BLaER1 treated with 17β-estradiol and CSF1 and Interleukin-3, amounts not matched to agents 10 nM and 100 nM (cell line): Measurements from ENCODE around the gene OPCML.

Experiments used
- H3K27ac ChIP-seq, 11 experiments: shearing (Covaris generic); formaldehyde crosslinking; 2 replicates each; pipeline ENCODE4 v1.8.1; 2022
- H3K27me3 ChIP-seq, 11 experiments: shearing (Covaris generic); formaldehyde crosslinking; 2 replicates each; pipeline ENCODE4 v1.8.1; 2022
- H3K36me3 ChIP-seq, 11 experiments: shearing (Covaris generic); formaldehyde crosslinking; 2 replicates each; pipeline ENCODE4 v1.8.1; 2022
- H3K4me1 ChIP-seq, 10 experiments: shearing (Covaris generic); formaldehyde crosslinking; 2 replicates each; pipeline ENCODE4 v1.8.1; 2022
- H3K4me2 ChIP-seq, 11 experiments: shearing (Covaris generic); formaldehyde crosslinking; 2 replicates each; pipeline ENCODE4 v1.8.1; 2022
- H3K4me3 ChIP-seq, 10 experiments: shearing (Covaris generic); formaldehyde crosslinking; 2 replicates each; pipeline ENCODE4 v1.8.1; 2022
- H3K9ac ChIP-seq, 11 experiments: shearing (Covaris generic); formaldehyde crosslinking; 2 replicates each; pipeline ENCODE4 v1.8.1; 2022
- H3K9me3 ChIP-seq, 11 experiments: shearing (Covaris generic); formaldehyde crosslinking; replicated peaks in 1 of 11; 2 replicates each; pipeline ENCODE4 v1.8.1; 2022
- H4K20me1 ChIP-seq, 11 experiments: shearing (Covaris generic); formaldehyde crosslinking; 2 replicates each; pipeline ENCODE4 v1.8.1; 2022
- Cebpa-rat ChIP-seq, 11 experiments: shearing (Covaris generic); IDR thresholded peaks; 2 replicates each; pipeline ENCODE4 v1.8.1; 2022

Gene OPCML

GRCh38 chr11:133014337-133014736 is 518.0 kb downstream of the OPCML start:
- H3K36me3 ChIP-seq: no peaks in the 10 kb centered on the region
- H3K4me1 ChIP-seq: no peaks in the 10 kb centered on the region
- no peak overlapping the region for H3K9ac ChIP-seq
- H3K4me2 ChIP-seq: no peak overlapping the region
- no peak overlapping the region for H3K27ac ChIP-seq
- no peaks in the 10 kb centered on the region for H4K20me1 ChIP-seq
- H3K9me3 ChIP-seq: no peaks in the 10 kb centered on the region
- H3K4me3 ChIP-seq: no peak overlapping the region
- no peaks in the 10 kb centered on the region for H3K27me3 ChIP-seq
- no peak for TF ChIP-seq Cebpa-rat (IDR thresholded peaks at IDR 0.05)

- Histone ChIP-seq H3K9ac (no peak overlapping the region), H3K27me3 (no peaks in the 10 kb centered on the region), H3K4me1 (no peaks in the 10 kb centered on the region), H3K9me3 (no peaks in the 10 kb centered on the region), H4K20me1 (no peaks in the 10 kb centered on the region), H3K36me3 (no peaks in the 10 kb centered on the region), H3K27ac (no peak overlapping the region), H3K4me3 (no peak overlapping the region), H3K4me2 (no peak overlapping the region)
- no peak for TF ChIP-seq Cebpa-rat (IDR thresholded peaks at IDR 0.05)
Measured at GRCh38 chr11:133012803-133013202, 519.5 kb downstream of the OPCML start.

GRCh38 chr11:133011604-133012003 is 520.7 kb downstream of the OPCML start:
- no peak overlapping the region for H3K4me2 ChIP-seq
- peaks cover 0 to 9% (median 0%) of the 10 kb centered on the region in 10 experiments; a peak in 4 of 20 replicates for H3K4me1 ChIP-seq
- H3K27me3 ChIP-seq: no peaks in the 10 kb centered on the region
- H4K20me1 ChIP-seq: no peaks in the 10 kb centered on the region
- no peak overlapping the region for H3K27ac ChIP-seq
- TF ChIP-seq Cebpa-rat (IDR thresholded peaks at IDR 0.05): no peak
- H3K9ac ChIP-seq: no peak overlapping the region
- H3K4me3 ChIP-seq: no peak overlapping the region
- H3K9me3 ChIP-seq: peaks cover 3 to 7% (median 5%) of the 10 kb centered on the region in 11 experiments; a peak in 21 of 22 replicates
- no peaks in the 10 kb centered on the region for H3K36me3 ChIP-seq

GRCh38 chr11:133007027-133007584 is 525.2 kb downstream of the OPCML start:
- H3K9ac ChIP-seq: no peak overlapping the region

GRCh38 chr11:133004369-133004768 is 527.9 kb downstream of the OPCML start:
- Histone ChIP-seq H3K9ac (no peak overlapping the region), H3K27me3 (no peaks in the 10 kb centered on the region), H3K9me3 (peaks cover 23 to 39% (median 30%) of the 10 kb centered on the region in 11 experiments; a peak in 21 of 22 replicates), H3K4me2 (no peak overlapping the region), H3K27ac (no peak overlapping the region), H3K4me3 (no peak overlapping the region), H4K20me1 (no peaks in the 10 kb centered on the region), H3K36me3 (0 out of 22 replicates have a peak, but pooled peaks cover 0 to 4% (median 0%) of the 10 kb centered on the region in 11 experiments), H3K4me1 (peaks cover 0 to 14% (median 4%) of the 10 kb centered on the region in 10 experiments; a peak in 6 of 20 replicates)
- TF ChIP-seq Cebpa-rat (IDR thresholded peaks at IDR 0.05): no peak

More at GRCh38 chr11:133007027-133007584, 525.2 kb downstream of the OPCML start:
- no peaks in the 10 kb centered on the region for H4K20me1 ChIP-seq
- H3K36me3 ChIP-seq: 0 out of 22 replicates have a peak, but pooled peaks cover 0 to 4% (median 0%) of the 10 kb centered on the region in 11 experiments
- H3K9me3 ChIP-seq: peaks cover 23 to 33% (median 28%) of the 10 kb centered on the region in 11 experiments; a peak in 21 of 22 replicates
- no peak overlapping the region for H3K4me3 ChIP-seq
- peak overlapping the region in 5 of 11 experiments; percentile 7 to 38 (median 15); a peak in 4 of 22 replicates for H3K4me2 ChIP-seq
- H3K27ac ChIP-seq: no peak overlapping the region
- no peak for TF ChIP-seq Cebpa-rat (IDR thresholded peaks at IDR 0.05)
- peaks cover 0 to 14% (median 4%) of the 10 kb centered on the region in 10 experiments; a peak in 6 of 20 replicates for H3K4me1 ChIP-seq
- no peaks in the 10 kb centered on the region for H3K27me3 ChIP-seq

- Histone ChIP-seq H3K4me1 (peaks cover 0 to 14% (median 0%) of the 10 kb centered on the region in 10 experiments; a peak in 2 of 20 replicates), H3K9me3 (peaks cover 0 to 12% (median 2%) of the 10 kb centered on the region in 11 experiments; a peak in 11 of 22 replicates), H3K27ac (no peak overlapping the region), H3K36me3 (no peaks in the 10 kb centered on the region), H3K4me2 (no peak overlapping the region), H3K27me3 (peaks cover 0 to 9% (median 0%) of the 10 kb centered on the region in 11 experiments; a peak in 2 of 22 replicates), H4K20me1 (no peaks in the 10 kb centered on the region), H3K9ac (no peak overlapping the region), H3K4me3 (no peak overlapping the region)
- TF ChIP-seq Cebpa-rat (IDR thresholded peaks at IDR 0.05): no peak
Measured at GRCh38 chr11:132999516-132999915, 532.8 kb downstream of the OPCML start.

GRCh38 chr11:132999031-132999430 is 533.3 kb downstream of the OPCML start:
- Histone ChIP-seq H3K9ac (no peak overlapping the region), H3K27me3 (peaks cover 0 to 13% (median 0%) of the 10 kb centered on the region in 11 experiments; a peak in 3 of 22 replicates), H3K36me3 (no peaks in the 10 kb centered on the region), H3K9me3 (peaks cover 0 to 9% (median 0%) of the 10 kb centered on the region in 11 experiments; a peak in 2 of 22 replicates), H3K4me3 (no peak overlapping the region), H4K20me1 (no peaks in the 10 kb centered on the region), H3K27ac (no peak overlapping the region), H3K4me1 (peaks cover 0 to 14% (median 0%) of the 10 kb centered on the region in 10 experiments; a peak in 1 of 20 replicates), H3K4me2 (no peak overlapping the region)
- TF ChIP-seq Cebpa-rat (IDR thresholded peaks at IDR 0.05): no peak

- no peak overlapping the region for H3K4me2 ChIP-seq
- TF ChIP-seq Cebpa-rat (IDR thresholded peaks at IDR 0.05): no peak
- no peaks in the 10 kb centered on the region for H3K36me3 ChIP-seq
- H3K4me3 ChIP-seq: no peak overlapping the region
- no peaks in the 10 kb centered on the region for H3K4me1 ChIP-seq
- no peak overlapping the region for H3K27ac ChIP-seq
- H4K20me1 ChIP-seq: no peaks in the 10 kb centered on the region
- H3K9ac ChIP-seq: no peak overlapping the region
- H3K9me3 ChIP-seq: peaks cover 0 to 9% (median 0%) of the 10 kb centered on the region in 11 experiments; a peak in 1 of 22 replicates
- peaks cover 0 to 28% (median 0%) of the 10 kb centered on the region in 11 experiments; a peak in 4 of 22 replicates for H3K27me3 ChIP-seq
Measured at GRCh38 chr11:132997396-132997795, 534.9 kb downstream of the OPCML start.

- Histone ChIP-seq H3K27me3 (peaks cover 0 to 50% (median 0%) of the 10 kb centered on the region in 11 experiments; a peak in 4 of 22 replicates), H4K20me1 (no peaks in the 10 kb centered on the region), H3K4me1 (no peaks in the 10 kb centered on the region), H3K4me2 (no peak overlapping the region), H3K9me3 (no peaks in the 10 kb centered on the region), H3K9ac (no peak overlapping the region), H3K36me3 (no peaks in the 10 kb centered on the region), H3K4me3 (no peak overlapping the region), H3K27ac (no peak overlapping the region)
- TF ChIP-seq Cebpa-rat (IDR thresholded peaks at IDR 0.05): no peak
Measured at GRCh38 chr11:132994966-132995365, 537.3 kb downstream of the OPCML start.
